WI38 (cell line): ENCODE measurements around the gene SOWAHD.

ENCODE experiments used
- H3K4me3 ChIP-seq: 2 replicates; pipeline ENCODE4 v1.5.1; 2011; ENCODE audit warnings: low read depth, mild to moderate bottlenecking, control low read depth, low read length
- TF ChIP-seq, protein P1 (sequence below): IDR thresholded peaks from 2 replicates; pipeline ENCODE4 v1.5.1; 2012; ENCODE audit warnings: low read depth, mild to moderate bottlenecking, control low read depth, low read length

SOWAHD gene

DNA sequence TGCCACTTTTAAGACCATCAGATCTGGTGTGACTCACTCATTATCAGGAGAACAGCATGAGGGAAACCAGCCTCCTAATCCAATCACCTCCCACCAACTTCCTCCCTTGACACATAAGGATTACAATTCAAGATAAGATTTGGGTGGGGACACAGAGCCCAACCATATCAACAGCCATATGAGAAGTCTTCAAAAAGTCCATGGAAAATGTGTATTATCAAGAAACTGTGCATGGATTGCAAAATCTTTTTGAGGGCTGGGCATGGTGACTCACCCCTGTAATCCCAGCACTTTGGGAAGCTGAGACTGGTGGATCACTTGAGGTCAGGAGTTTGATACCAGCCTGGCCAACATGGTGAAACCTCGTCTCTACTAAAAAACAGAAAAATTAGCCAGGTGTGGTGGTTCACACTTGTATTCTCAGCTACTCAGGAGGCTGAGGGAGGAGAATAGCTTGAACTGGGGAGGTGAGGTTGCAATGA lies 50.8 kb downstream of the SOWAHD start:
- TF ChIP-seq, protein P1, sequence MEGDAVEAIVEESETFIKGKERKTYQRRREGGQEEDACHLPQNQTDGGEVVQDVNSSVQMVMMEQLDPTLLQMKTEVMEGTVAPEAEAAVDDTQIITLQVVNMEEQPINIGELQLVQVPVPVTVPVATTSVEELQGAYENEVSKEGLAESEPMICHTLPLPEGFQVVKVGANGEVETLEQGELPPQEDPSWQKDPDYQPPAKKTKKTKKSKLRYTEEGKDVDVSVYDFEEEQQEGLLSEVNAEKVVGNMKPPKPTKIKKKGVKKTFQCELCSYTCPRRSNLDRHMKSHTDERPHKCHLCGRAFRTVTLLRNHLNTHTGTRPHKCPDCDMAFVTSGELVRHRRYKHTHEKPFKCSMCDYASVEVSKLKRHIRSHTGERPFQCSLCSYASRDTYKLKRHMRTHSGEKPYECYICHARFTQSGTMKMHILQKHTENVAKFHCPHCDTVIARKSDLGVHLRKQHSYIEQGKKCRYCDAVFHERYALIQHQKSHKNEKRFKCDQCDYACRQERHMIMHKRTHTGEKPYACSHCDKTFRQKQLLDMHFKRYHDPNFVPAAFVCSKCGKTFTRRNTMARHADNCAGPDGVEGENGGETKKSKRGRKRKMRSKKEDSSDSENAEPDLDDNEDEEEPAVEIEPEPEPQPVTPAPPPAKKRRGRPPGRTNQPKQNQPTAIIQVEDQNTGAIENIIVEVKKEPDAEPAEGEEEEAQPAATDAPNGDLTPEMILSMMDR = no peak
- no peak overlapping the region for H3K4me3 ChIP-seq
